ENCODE data around the gene PSMB11.
"Not testable (repeated sequence)": the region's sequence is repeated elsewhere in the genome, so short reads cannot be mapped to it uniquely, and the experiment has no call there.

Gene PSMB11

DNA sequence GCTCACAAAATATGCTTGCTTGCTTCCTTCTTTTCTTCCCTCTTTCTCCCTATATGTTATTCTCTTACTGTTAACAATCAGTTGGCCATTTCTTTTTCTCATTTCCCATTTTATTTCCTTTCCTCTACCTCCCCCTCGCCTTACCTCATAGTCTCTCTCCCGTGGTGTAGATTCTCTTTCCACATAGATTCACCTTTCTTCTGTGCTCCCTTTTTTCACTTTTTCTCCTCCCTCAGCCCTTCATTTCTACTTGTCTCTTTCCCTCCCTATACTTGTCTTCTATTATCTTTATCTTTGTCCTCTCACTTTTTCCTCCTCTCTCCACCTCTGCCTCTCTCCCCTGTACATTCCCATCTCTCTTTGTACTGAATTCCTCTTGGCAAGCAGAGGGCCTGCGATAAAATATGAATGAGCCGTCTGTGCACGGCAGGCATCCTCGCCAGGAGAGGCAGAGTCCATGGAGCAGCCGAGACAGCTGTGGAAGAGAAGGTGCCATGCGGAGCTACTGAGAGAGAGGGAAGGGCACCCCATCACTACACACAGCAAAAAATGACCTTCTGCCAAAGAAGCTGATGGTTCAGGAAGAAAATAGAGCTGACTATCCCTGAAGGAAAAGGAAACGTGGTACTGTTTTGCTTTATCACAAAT is 44.2 kb upstream of the PSMB11 start:
- no peak for DNase-seq (ENCODE audit: low read depth, low spot score)
- in situ Hi-C loops (cut with HindIII; ENCODE audit: low sequenced_read_pairs), result no loop called here
- TF ChIP-seq, protein P1, sequence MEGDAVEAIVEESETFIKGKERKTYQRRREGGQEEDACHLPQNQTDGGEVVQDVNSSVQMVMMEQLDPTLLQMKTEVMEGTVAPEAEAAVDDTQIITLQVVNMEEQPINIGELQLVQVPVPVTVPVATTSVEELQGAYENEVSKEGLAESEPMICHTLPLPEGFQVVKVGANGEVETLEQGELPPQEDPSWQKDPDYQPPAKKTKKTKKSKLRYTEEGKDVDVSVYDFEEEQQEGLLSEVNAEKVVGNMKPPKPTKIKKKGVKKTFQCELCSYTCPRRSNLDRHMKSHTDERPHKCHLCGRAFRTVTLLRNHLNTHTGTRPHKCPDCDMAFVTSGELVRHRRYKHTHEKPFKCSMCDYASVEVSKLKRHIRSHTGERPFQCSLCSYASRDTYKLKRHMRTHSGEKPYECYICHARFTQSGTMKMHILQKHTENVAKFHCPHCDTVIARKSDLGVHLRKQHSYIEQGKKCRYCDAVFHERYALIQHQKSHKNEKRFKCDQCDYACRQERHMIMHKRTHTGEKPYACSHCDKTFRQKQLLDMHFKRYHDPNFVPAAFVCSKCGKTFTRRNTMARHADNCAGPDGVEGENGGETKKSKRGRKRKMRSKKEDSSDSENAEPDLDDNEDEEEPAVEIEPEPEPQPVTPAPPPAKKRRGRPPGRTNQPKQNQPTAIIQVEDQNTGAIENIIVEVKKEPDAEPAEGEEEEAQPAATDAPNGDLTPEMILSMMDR (IDR thresholded peaks at IDR 0.05; ENCODE audit: low read depth, low read length), result no peak
- no peak overlapping the region for H3K4me3 ChIP-seq (ENCODE audit: low read depth, low read length)

DNA sequence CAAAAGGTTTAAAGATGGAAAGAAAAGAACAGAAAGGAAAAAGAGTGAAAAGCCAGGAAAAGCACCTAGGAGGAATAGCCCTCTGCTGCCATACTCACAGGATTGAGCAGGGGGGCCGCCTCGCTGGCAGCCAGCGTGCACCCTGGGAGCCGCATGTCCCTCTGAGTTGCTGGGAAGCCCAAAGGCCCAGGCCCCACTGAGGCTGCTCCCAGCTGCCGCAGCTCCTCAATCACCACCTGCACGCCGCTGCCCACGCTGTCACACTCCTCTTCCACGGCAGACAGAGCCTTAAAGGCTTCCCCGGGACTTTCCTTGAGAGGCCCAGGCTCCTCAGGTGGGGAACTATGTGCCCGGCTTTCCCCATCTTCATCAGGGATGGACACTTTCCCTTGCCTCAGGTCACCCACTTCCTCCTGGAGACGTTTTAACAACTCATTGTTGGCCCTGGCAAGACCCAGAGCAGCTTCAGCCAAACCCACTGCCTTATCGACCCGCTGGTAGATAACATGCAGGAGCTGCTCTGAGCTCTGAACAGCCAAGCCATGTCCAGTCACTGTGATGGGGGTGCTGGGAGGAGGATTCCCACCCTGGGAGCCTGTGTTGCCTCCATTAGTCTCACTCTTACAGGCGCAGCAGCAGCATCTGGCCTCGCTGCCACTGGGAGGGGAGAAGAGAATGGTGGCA is 43.5 kb upstream of the PSMB11 start:
- TF ChIP-seq, protein P1 (IDR thresholded peaks at IDR 0.05; ENCODE audit: low read depth, low read length), result no peak
- no peak for DNase-seq (ENCODE audit: low read depth, low spot score)
- in situ Hi-C loops (cut with HindIII; ENCODE audit: low sequenced_read_pairs), result no loop called here
- H3K4me3 ChIP-seq (ENCODE audit: low read depth, low read length), result no peak overlapping the region

DNA sequence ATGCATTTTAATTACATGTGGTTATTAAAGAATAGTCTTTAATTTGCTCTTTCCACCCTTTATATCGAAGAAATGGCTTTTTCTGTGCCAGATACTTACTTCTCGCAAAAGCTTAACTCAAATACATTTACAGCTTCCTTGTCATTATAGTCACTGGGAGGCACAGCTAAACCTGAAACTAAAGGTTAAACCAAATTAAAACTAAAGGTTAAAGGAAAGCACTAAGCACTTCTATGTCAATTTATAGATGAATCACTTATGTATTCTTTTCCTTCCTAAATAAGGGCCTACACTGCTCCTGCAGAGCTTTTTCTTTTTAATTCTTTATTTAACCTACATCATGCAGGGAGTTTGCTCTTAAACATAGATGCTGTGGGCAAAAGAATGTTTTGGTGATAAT is 41.2 kb upstream of the PSMB11 start:
- in situ Hi-C loops (cut with HindIII; ENCODE audit: low sequenced_read_pairs), result no loop called here
- TF ChIP-seq, protein P1 (IDR thresholded peaks at IDR 0.05; ENCODE audit: low read depth, low read length), result no peak
- DNase-seq (ENCODE audit: low read depth, low spot score), result no peak
- no peak overlapping the region for H3K4me3 ChIP-seq (ENCODE audit: low read depth, low read length)

DNA sequence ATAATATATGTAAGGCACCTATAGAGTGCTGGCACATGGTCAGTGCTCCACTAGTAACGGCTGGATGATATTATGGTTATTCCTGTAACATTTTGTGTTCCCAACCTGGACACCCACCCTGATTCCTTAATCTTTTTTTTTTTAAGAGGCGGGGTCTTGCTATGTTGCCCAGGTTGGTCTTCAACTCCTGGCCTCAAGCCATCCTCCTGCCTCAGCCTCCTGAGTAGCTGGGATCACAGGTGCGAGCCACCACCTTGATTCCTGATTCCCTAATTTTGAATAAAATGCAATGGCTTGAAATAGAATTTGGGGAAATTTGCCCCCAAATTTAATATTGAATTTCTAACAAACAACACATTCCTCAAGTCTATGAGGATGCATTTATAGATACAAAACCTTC is 39.4 kb upstream of the PSMB11 start:
- DNase-seq (ENCODE audit: low read depth, low spot score), result no peak
- in situ Hi-C loops (cut with HindIII; ENCODE audit: low sequenced_read_pairs), result no loop called here
- TF ChIP-seq, protein P1 (IDR thresholded peaks at IDR 0.05; ENCODE audit: low read depth, low read length), result no peak
- no peak overlapping the region for H3K4me3 ChIP-seq (ENCODE audit: low read depth, low read length)

DNA sequence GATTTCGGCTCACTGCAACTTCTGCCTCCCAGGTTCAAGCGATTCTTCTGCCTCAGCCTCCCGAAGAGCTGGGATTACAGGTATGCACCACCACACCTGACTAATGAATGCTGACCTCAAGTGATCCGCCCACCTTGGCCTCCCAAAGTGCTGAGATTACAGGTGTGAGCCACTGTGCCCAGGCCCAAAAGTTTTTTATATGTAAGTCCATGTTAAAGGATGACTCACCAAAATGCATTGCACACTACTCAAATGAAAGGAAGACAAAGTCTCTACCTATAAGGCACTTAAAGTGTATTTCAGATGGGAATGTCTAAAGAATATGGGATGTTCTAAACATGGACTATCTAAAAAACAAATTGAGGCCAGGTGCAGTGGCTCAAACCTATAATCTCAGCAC is 37.7 kb upstream of the PSMB11 start:
- H3K4me3 ChIP-seq (ENCODE audit: low read depth, low read length); DNase-seq (ENCODE audit: low read depth, low spot score); in situ Hi-C loops (cut with HindIII; ENCODE audit: low sequenced_read_pairs): not testable (repeated sequence)

DNA sequence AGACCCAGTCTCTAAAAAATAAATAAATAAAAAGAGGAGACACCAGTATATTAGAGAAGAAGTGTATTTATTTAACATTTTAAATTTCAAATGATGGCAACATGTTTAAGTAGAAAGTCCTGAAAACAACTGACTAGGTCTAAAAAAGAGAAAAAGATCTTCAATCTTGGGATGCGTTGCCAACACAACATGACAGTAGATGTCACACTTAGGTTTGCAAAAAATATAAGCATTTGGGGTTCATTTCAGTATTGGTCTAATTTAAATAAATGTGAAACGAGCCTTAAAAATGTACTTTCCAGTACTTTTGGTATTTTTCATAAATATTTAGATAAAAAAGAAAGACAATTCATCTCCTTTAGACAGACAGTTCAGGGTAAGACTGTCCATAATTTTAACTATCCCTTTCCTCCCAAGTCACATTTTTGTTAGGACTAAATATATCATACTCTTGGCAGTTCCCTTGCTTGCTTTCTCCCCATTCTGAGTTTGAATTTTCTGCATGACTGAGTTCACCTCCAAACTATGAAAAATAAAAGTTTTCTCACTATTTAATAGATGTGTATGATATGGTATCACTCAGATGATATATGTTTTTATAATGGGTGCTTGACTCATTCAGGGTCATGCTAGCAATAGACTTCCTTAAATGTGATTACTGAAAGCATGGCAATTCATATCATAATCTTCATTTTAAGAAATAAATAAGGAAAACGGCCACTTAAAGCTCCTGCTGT is 36.4 kb upstream of the PSMB11 start:
- peak; percentile 29 for DNase-seq (ENCODE audit: low read depth, low spot score)
- H3K4me3 ChIP-seq (ENCODE audit: low read depth, low read length), result no peak overlapping the region
- in situ Hi-C loops (cut with HindIII; ENCODE audit: low sequenced_read_pairs), result no loop called here
- TF ChIP-seq, protein P1 (IDR thresholded peaks at IDR 0.05; ENCODE audit: low read depth, low read length), result no peak

DNA sequence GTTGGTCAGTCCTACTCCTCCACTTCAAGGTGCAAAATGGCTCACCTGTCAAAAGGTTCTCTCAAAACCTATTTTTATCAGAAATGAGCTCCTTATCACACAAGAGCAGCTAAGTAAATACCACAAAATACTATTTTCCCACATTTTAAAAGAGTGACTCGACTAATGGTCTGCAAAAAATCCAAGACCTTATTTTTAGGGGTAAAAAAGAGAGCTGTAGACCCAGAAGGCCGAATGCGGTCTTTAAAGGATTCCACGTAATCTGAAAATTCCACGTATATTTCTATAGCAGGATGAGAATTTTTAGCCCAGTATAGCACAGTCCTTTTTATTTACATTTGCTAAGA is 35.9 kb upstream of the PSMB11 start:
- no peak for DNase-seq (ENCODE audit: low read depth, low spot score)
- in situ Hi-C loops (cut with HindIII; ENCODE audit: low sequenced_read_pairs), result no loop called here
- peak overlapping the region; percentile 64 for H3K4me3 ChIP-seq (ENCODE audit: low read depth, low read length)
- TF ChIP-seq, protein P1 (IDR thresholded peaks at IDR 0.05; ENCODE audit: low read depth, low read length), result no peak

Data from astrocyte of the spinal cord (primary cell).